Measurements from ENCODE around the gene PLCD4.

Gene PLCD4

DNA sequence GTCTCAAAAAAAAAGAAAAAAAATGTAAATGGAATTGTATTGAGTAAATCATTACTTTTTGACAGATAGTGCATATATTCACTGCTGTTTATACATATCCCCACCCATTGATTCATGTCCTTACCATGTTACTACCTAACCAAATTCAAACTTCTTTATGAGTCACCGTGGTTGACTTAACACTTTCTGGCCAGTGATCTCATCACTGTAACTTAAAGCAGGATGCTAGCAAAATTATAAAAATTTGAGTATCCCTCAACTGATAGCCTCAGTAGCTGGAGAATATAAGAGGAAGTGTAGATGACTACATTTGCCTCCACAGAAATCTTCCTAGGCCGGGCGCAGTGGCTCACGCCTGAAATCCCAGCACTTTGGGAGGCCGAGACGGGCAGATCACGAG is 25.6 kb upstream of the PLCD4 start:
- Mint-ChIP-seq H3K27me3 (no peaks in the 10 kb centered on the region), H3K36me3 (peaks cover 21% of the 10 kb centered on the region), H3K27ac (no peak overlapping the region), H3K9me3 (no peaks in the 10 kb centered on the region), H3K4me1 (peaks cover 11% of the 10 kb centered on the region), H3K4me3 (no peak overlapping the region)
- DNase-seq (ENCODE audit: low spot score in 2 of 2) (no peak), ATAC-seq (ENCODE audit: low read depth) (no peak)

DNA sequence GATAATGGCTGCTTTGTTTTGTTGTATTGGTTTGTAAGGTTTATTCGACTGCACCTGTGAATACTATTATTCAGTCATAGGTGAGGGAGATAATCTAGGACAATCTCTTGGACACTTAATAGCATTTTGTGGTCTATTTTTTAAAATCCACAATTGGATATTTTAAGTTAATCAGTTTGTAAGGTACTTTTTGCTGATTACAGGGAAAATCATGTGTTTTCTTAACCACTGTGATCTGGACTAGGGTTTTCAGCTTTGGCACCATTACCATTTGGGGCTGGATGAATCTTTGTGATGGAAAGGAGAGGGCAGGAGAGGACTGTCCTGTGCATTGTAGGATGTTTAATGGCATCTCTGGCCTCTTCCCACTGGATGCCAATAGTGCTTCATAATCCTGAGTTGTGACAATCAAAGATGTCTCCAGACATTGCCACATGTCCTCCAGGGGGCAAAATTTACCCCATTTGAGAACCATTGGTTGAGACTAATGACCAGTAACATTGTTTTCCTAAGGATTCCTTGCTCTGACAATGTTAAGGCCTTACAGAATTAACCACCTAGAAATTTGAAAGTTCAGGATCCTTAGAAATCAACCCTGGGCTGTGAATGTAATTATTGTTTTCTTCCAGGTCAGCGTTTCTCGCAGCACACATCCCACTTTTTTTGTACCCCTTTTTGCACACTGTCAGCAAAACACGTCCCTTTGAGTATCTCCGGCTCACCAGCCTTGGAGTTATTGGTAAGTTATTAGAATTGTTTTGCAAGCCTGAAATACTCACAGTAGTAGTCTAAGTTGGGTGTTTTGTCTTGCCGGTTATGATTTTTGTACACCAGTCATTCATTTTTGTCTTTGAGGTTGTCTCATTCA is 23.5 kb upstream of the PLCD4 start:
- Mint-ChIP-seq H3K27ac (no peak overlapping the region), H3K27me3 (no peaks in the 10 kb centered on the region), H3K9me3 (no peaks in the 10 kb centered on the region), H3K4me1 (no peaks in the 10 kb centered on the region), H3K4me3 (no peak overlapping the region), H3K36me3 (peaks cover 21% of the 10 kb centered on the region)
- DNase-seq (ENCODE audit: low spot score in 2 of 2) (no peak), ATAC-seq (ENCODE audit: low read depth) (no peak)

DNA sequence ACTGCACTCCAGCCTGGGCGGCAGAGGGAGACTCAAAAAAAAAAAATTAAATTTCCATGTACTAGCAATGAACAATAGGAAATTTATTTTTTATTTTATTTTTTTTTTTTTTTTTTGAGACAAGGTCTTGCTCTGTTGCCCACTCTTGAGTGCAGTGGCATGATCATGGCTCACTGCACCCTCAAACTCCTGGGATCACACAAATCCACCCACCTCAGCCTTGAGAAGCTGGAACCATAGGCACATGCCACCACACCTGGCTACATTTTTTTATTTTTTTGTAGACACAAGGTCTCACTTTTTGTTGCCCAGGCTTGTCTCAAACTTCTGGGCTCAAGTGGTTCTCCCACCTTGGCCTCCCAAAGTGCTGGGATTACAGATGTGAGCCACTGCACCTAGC is 22.2 kb upstream of the PLCD4 start:
- no peaks in the 10 kb centered on the region for H3K4me1 Mint-ChIP-seq
- no peak for DNase-seq (ENCODE audit: low spot score in 2 of 2)
- H3K36me3 Mint-ChIP-seq = peaks cover 25% of the 10 kb centered on the region
- ATAC-seq (ENCODE audit: low read depth) = no peak
- no peaks in the 10 kb centered on the region for H3K9me3 Mint-ChIP-seq
- no peak overlapping the region for H3K4me3 Mint-ChIP-seq
- no peaks in the 10 kb centered on the region for H3K27me3 Mint-ChIP-seq
- H3K27ac Mint-ChIP-seq = no peak overlapping the region

DNA sequence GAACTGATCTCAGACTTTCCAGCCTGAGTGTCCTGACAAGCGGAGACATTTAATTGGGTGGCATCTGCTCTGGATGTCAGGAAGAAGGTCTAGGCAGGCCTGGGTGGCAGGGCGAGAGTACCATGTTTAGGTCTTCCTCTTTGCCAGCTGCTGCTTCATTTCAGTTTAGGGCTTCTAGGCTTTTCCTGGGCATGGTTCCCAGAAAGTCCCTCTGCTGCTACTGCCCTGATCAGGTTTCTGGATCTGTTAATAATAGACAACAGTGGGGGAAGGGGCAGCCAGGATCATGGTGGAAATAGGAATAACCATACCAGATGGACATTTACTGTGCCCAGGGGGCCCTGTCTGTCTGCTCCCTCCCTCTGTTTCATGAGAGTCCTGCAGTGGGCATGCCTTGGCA is 2.3 kb upstream of the PLCD4 start:
- no peak for ATAC-seq (ENCODE audit: low read depth)

DNA sequence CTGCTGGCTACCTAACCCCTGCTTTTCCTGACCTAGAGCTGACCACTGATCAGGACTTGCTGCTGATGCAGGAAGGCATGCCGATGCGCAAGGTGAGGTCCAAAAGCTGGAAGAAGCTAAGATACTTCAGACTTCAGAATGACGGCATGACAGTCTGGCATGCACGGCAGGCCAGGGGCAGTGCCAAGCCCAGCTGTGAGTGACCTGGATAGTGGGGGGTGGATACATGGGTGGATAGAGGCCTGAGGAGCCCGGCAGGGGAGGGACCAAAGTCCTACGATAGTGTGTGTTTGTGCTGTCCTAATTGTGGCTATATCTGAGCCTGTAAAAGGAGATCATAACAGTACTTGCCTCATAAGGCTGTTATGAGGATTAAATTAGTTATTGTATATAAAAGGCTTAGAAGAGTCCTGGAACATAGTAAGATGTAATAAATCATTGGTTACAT is 8.2 kb downstream of the PLCD4 start:
- H3K27me3 Mint-ChIP-seq = peaks cover 4% of the 10 kb centered on the region
- H3K27ac Mint-ChIP-seq = no peak overlapping the region
- no peak overlapping the region for H3K4me3 Mint-ChIP-seq
- H3K36me3 Mint-ChIP-seq = no peaks in the 10 kb centered on the region
- DNase-seq (ENCODE audit: low spot score in 2 of 2) (no peak), ATAC-seq (ENCODE audit: low read depth) (no peak)
- H3K9me3 Mint-ChIP-seq = no peaks in the 10 kb centered on the region
- H3K4me1 Mint-ChIP-seq = no peaks in the 10 kb centered on the region

More for the DNA sequence above, 2.3 kb upstream of the PLCD4 start:
- DNase-seq (ENCODE audit: low spot score in 2 of 2) = no peak
- Mint-ChIP-seq H3K9me3 (peaks cover 2% of the 10 kb centered on the region), H3K4me3 (no peak overlapping the region), H3K27me3 (peaks cover 8% of the 10 kb centered on the region), H3K27ac (no peak overlapping the region), H3K4me1 (peaks cover 3% of the 10 kb centered on the region), H3K36me3 (peaks cover 2% of the 10 kb centered on the region)

DNA sequence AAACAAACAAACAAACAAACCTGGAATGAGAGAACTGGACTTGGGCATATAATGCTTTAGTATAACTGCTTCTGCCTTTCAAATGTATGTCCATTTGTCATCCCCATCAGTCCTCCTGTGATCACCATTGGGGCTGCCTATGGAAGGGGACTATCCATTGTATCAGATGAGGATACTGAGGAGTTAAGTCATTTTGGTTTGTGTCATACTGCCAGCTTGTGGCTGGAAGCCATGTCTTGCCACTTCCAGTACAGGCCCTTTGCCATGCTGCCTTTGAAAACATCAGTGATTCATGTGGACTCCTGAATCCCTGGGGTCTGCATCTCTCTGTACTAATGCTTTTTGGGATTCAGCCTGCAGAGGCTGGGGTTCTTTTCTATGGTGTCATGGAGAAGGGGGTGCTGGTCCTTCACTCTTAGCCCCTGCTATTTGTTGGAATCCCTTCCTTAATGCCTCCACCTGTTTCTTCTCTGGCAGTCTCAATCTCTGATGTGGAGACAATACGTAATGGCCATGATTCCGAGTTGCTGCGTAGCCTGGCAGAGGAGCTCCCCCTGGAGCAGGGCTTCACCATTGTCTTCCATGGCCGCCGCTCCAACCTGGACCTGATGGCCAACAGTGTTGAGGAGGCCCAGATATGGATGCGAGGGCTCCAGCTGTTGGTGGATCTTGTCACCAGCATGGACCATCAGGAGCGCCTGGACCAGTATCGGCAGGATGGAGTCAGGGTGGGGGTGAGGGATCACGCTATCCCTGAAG is 10.6 kb downstream of the PLCD4 start:
- no peaks in the 10 kb centered on the region for H3K9me3 Mint-ChIP-seq
- no peak overlapping the region for H3K4me3 Mint-ChIP-seq
- no peak overlapping the region for H3K27ac Mint-ChIP-seq
- ATAC-seq (ENCODE audit: low read depth) = no peak
- H3K27me3 Mint-ChIP-seq = peaks cover 8% of the 10 kb centered on the region
- H3K4me1 Mint-ChIP-seq = peaks cover 3% of the 10 kb centered on the region
- no peak for DNase-seq (ENCODE audit: low spot score in 2 of 2)
- peaks cover 1% of the 10 kb centered on the region for H3K36me3 Mint-ChIP-seq

DNA sequence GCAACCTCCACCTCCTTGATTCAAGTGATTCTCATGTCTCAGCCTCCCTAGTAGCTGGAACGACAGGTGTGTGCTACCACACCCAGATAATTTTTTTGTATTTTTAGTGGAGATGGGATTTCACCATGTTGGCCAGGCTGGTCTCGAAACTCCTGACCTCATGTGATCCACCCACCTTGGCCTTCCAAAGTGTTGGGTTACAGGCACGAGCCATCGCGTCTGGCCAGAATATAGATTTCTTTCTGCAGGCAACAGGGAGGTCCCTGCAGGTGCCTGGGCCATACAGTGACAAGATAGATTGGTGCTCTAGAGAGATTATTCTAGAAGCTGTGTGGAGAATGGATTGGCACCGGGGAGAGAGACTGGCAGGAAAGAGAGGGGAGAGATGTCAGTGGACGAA is 13.3 kb downstream of the PLCD4 start:
- H3K36me3 Mint-ChIP-seq = peaks cover 1% of the 10 kb centered on the region
- ATAC-seq (ENCODE audit: low read depth) = no peak
- H3K9me3 Mint-ChIP-seq = no peaks in the 10 kb centered on the region
- no peak for DNase-seq (ENCODE audit: low spot score in 2 of 2)
- H3K27me3 Mint-ChIP-seq = peaks cover 8% of the 10 kb centered on the region
- no peak overlapping the region for H3K27ac Mint-ChIP-seq
- H3K4me3 Mint-ChIP-seq = no peak overlapping the region
- H3K4me1 Mint-ChIP-seq = peaks cover 3% of the 10 kb centered on the region

DNA sequence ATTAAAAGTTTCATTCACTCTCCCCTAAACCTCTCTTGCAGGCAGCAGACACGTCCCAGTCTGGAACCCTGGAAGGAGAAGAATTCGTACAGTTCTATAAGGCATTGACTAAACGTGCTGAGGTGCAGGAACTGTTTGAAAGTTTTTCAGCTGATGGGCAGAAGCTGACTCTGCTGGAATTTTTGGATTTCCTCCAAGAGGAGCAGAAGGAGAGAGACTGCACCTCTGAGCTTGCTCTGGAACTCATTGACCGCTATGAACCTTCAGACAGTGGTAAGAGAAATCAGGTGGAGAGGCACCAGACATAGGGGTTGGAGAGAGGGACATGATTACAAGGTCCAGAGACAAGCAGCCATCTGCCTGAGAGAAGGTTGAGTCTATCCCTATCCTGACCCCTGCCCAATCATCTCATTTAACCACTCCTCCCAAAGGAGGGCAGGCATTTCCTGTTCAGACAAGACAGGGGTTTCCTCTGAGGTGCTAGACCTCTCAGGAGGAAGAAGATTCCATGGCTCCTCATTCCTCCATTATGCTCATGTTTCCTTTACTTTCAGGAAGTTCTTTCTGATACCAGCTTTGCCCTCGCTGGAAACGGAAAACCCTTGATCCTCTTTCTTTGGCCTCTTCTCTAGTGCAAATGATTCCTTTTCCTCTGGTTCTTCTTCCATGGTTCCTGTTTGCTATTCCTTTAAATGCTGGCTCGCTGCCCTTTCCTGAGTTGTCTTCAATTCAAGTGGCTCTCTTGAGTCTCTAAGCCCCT is 15.1 kb downstream of the PLCD4 start:
- ATAC-seq (ENCODE audit: low read depth) (no peak), DNase-seq (ENCODE audit: low spot score in 2 of 2) (no peak)
- H3K27ac Mint-ChIP-seq = no peak overlapping the region
- peaks cover 1% of the 10 kb centered on the region for H3K36me3 Mint-ChIP-seq
- no peak overlapping the region for H3K4me3 Mint-ChIP-seq
- peaks cover 3% of the 10 kb centered on the region for H3K4me1 Mint-ChIP-seq
- peaks cover 8% of the 10 kb centered on the region for H3K27me3 Mint-ChIP-seq
- H3K9me3 Mint-ChIP-seq = no peaks in the 10 kb centered on the region

DNA sequence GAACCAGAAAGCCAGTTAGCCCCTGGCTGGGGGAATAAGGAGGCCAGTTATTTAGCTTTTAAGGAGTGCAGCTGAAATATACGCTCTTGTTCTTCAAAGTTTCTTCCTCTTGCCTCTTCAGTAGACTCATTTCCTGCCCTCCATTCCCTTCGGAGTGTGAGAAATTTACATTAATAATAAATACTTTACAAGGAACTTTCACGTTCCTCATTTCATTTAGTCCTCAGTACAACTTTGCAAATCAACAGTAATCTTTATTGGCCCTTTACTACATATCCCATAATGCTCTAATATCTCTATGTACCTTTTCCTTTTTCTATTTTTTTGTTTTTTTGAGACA is 15.6 kb downstream of the PLCD4 start:
- DNase-seq (ENCODE audit: low spot score in 2 of 2) = no peak
- peaks cover 8% of the 10 kb centered on the region for H3K27me3 Mint-ChIP-seq
- H3K27ac Mint-ChIP-seq = no peak overlapping the region
- H3K36me3 Mint-ChIP-seq = peaks cover 1% of the 10 kb centered on the region
- no peak overlapping the region for H3K4me3 Mint-ChIP-seq
- no peak for ATAC-seq (ENCODE audit: low read depth)
- no peaks in the 10 kb centered on the region for H3K9me3 Mint-ChIP-seq
- H3K4me1 Mint-ChIP-seq = peaks cover 3% of the 10 kb centered on the region

DNA sequence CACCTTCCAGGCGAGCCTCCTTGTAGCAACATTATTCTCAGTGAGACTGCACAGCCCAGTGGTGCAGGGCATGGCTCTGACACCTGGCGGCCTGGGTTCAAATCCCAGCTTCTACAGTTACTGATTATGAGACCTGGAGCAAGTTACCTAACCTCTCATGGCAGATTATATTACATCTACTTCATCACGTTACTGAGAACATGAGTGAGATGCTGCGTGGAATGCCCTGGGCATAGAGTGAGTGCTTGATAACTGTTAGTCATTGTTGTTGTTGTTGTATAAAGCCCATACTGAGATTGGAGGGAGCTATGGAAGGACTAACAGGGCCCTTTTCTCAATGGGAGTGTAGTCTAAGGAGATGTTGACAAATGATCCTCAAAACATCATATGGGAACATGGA is 18.7 kb downstream of the PLCD4 start:
- Mint-ChIP-seq H3K27me3 (peaks cover under 1% of the 10 kb centered on the region), H3K4me1 (no peaks in the 10 kb centered on the region), H3K9me3 (no peaks in the 10 kb centered on the region), H3K36me3 (no peaks in the 10 kb centered on the region), H3K27ac (no peak overlapping the region), H3K4me3 (no peak overlapping the region)
- ATAC-seq (ENCODE audit: low read depth) (no peak), DNase-seq (ENCODE audit: low spot score in 2 of 2) (no peak)

DNA sequence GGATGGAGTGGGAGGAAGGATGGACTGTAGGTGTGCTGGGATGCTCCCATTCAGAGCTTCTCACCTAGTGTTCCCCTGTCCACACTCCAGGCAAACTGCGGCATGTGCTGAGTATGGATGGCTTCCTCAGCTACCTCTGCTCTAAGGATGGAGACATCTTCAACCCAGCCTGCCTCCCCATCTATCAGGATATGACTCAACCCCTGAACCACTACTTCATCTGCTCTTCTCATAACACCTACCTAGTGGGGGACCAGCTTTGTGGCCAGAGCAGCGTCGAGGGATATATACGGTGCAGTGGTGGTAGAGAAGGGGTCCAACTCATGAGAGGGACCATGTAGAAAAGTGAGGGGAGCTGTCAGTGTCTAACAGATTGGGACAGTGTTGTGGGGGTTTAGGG is 20.2 kb downstream of the PLCD4 start:
- no peaks in the 10 kb centered on the region for H3K27me3 Mint-ChIP-seq
- ATAC-seq (ENCODE audit: low read depth) = no peak

DNA sequence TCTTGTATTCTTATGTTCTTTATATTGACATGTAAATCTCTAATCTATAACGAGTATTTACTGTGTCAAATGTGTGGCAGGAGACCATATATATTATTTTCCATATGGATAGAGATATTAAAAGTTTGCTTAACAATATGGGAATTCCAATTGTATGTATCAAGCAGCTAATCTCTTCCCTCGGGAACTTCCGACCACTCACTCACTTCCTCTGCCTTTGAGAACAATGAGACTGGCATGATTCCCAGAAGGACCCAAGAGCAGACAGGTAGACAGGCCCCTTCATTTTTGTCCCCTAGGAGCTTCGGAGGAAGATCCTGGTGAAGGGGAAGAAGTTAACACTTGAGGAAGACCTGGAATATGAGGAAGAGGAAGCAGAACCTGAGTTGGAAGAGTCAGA is 24.1 kb downstream of the PLCD4 start:
- no peak overlapping the region for H3K4me3 Mint-ChIP-seq
- H3K4me1 Mint-ChIP-seq = no peaks in the 10 kb centered on the region
- H3K9me3 Mint-ChIP-seq = no peaks in the 10 kb centered on the region
- ATAC-seq (ENCODE audit: low read depth) = no peak
- H3K27ac Mint-ChIP-seq = no peak overlapping the region
- H3K27me3 Mint-ChIP-seq = no peaks in the 10 kb centered on the region
- H3K36me3 Mint-ChIP-seq = peaks cover 6% of the 10 kb centered on the region
- no peak for DNase-seq (ENCODE audit: low spot score in 2 of 2)

More for the DNA sequence above, 20.2 kb downstream of the PLCD4 start:
- H3K9me3 Mint-ChIP-seq = no peaks in the 10 kb centered on the region
- no peak overlapping the region for H3K4me3 Mint-ChIP-seq
- H3K36me3 Mint-ChIP-seq = no peaks in the 10 kb centered on the region
- H3K27ac Mint-ChIP-seq = no peak overlapping the region
- no peaks in the 10 kb centered on the region for H3K4me1 Mint-ChIP-seq
- DNase-seq (ENCODE audit: low spot score in 2 of 2) = no peak

DNA sequence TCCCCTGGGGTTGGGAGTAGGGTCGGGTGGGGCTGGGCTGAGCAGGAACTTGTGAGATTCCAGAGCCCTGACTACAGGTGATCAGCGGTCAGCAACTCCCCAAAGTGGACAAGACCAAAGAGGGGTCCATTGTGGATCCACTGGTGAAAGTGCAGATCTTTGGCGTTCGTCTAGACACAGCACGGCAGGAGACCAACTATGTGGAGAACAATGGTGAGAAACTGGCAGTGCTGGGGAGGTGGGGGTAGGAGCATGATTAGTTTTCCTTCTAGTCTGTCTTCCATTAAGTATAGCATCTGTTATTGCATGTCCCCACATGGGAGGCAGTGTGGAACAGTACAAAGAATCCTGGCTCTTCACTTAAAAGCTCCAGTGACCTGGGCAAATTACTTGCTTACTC is 28.0 kb downstream of the PLCD4 start:
- Mint-ChIP-seq H3K36me3 (peaks cover 22% of the 10 kb centered on the region), H3K9me3 (no peaks in the 10 kb centered on the region), H3K4me1 (no peaks in the 10 kb centered on the region), H3K27me3 (no peaks in the 10 kb centered on the region), H3K27ac (no peak overlapping the region), H3K4me3 (no peak overlapping the region)
- no peak for DNase-seq (ENCODE audit: low spot score in 2 of 2)
- ATAC-seq (ENCODE audit: low read depth) = no peak

DNA sequence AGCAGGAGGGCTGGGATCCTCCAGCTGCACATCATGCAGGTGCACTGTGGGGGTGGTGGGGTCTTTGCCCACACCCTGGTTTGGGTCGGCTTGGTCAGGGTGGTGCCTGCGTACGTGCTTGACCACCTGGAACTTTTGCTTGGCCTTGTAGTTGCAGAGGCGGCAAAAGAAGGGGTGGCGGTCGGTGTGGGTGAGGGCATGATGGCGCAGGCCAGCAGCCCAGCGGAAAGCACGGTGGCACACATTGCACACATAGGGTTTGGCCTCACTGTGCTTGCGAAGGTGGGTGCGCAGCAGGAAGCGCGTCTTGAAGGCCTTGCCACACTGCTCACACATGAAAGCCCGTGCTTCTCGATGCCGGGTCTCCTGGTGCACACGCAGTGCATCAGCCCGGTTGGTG is 30.7 kb downstream of the PLCD4 start:
- Mint-ChIP-seq H3K4me3 (no peak overlapping the region), H3K27me3 (no peaks in the 10 kb centered on the region), H3K36me3 (peaks cover 22% of the 10 kb centered on the region), H3K9me3 (no peaks in the 10 kb centered on the region), H3K27ac (no peak overlapping the region), H3K4me1 (no peaks in the 10 kb centered on the region)
- ATAC-seq (ENCODE audit: low read depth) (no peak), DNase-seq (ENCODE audit: low spot score in 2 of 2) (no peak)
